ENCODE data around the gene AK5. TPM values are rescaled to one million over a fixed set of nuclear protein-coding genes. Genes with fewer than 3 reads are reported as not detected.

AK5 gene
- total RNA-seq, 3 donors from 2014 or later (not counting 1 experiment from before 2014, with no cell fraction given): 9.4 to 29.8 (median 11.4) TPM

GRCh38 chr1:77557053-77557452 lies 275.2 kb downstream of the AK5 start:
- H3K4me1 ChIP-seq (ENCODE audit: control insufficient read depth, insufficient read depth, low read length): no peaks in the 10 kb centered on the region
- H3K36me3 ChIP-seq (ENCODE audit: control insufficient read depth, insufficient read depth, low read length): peaks cover 10% of the 10 kb centered on the region
- no peak for TF ChIP-seq CTCF (IDR thresholded peaks at IDR 0.05)
- no peaks in the 10 kb centered on the region for H3K36me3 Mint-ChIP-seq
- intact Hi-C loops (cut with micrococcal nuclease): no loop called here
- no peaks in the 10 kb centered on the region for H3K27me3 ChIP-seq (ENCODE audit: control insufficient read depth, insufficient read depth, low read length)
- ATAC-seq: no peak
- H3K9me3 ChIP-seq (ENCODE audit: control insufficient read depth, insufficient read depth, low read length): no peaks in the 10 kb centered on the region
- H3K4me3 ChIP-seq (ENCODE audit: low read length): no peak overlapping the region
- no peak overlapping the region for H3K4me3 Mint-ChIP-seq
- peaks cover 5 to 13% of the 10 kb centered on the region in 2 donors for H3K4me1 Mint-ChIP-seq
- DNase-seq: no peak
- no peak overlapping the region for H3K27ac ChIP-seq (ENCODE audit: low read length)
- 95% methylated on average over 4 of the region's 4 CpGs for WGBS (ENCODE audit: insufficient coverage)
- no peaks in the 10 kb centered on the region for H3K9me3 Mint-ChIP-seq
- H3K27me3 Mint-ChIP-seq (ENCODE audit: low read depth in 2 of 2): no peaks in the 10 kb centered on the region
- H3K27ac Mint-ChIP-seq: no peak overlapping the region

GRCh38 chr1:77558591-77559164 lies 276.9 kb downstream of the AK5 start:
- no peak for DNase-seq
- WGBS (ENCODE audit: insufficient coverage): 98% methylated on average over 3 of the region's 5 CpGs
- intact Hi-C loops (cut with micrococcal nuclease): no loop called here
- Histone ChIP-seq H3K36me3 (ENCODE audit: control insufficient read depth, insufficient read depth, low read length) (peaks cover 12% of the 10 kb centered on the region), H3K4me3 (ENCODE audit: low read length) (no peak overlapping the region), H3K27ac (ENCODE audit: low read length) (no peak overlapping the region), H3K27me3 (ENCODE audit: control insufficient read depth, insufficient read depth, low read length) (no peaks in the 10 kb centered on the region), H3K4me1 (ENCODE audit: control insufficient read depth, insufficient read depth, low read length) (no peaks in the 10 kb centered on the region), H3K9me3 (ENCODE audit: control insufficient read depth, insufficient read depth, low read length) (no peaks in the 10 kb centered on the region)
- Mint-ChIP-seq H3K4me1 (peaks cover 5 to 13% of the 10 kb centered on the region in 2 donors), H3K27me3 (ENCODE audit: low read depth in 2 of 2) (no peaks in the 10 kb centered on the region), H3K9me3 (no peaks in the 10 kb centered on the region), H3K4me3 (no peak overlapping the region), H3K36me3 (no peaks in the 10 kb centered on the region), H3K27ac (no peak overlapping the region)
- TF ChIP-seq CTCF (IDR thresholded peaks at IDR 0.05): no peak
- ATAC-seq: no peak

GRCh38 chr1:77560741-77561140 lies 278.9 kb downstream of the AK5 start:
- H3K4me3 ChIP-seq (ENCODE audit: low read length): no peak overlapping the region
- no peaks in the 10 kb centered on the region for H3K4me1 ChIP-seq (ENCODE audit: control insufficient read depth, insufficient read depth, low read length)
- no peak overlapping the region for H3K27ac Mint-ChIP-seq
- TF ChIP-seq CTCF (IDR thresholded peaks at IDR 0.05): no peak
- H3K27me3 Mint-ChIP-seq (ENCODE audit: low read depth in 2 of 2): no peaks in the 10 kb centered on the region
- DNase-seq: no peak
- WGBS (ENCODE audit: insufficient coverage): 98% methylated on average over 5 of the region's 5 CpGs
- H3K36me3 ChIP-seq (ENCODE audit: control insufficient read depth, insufficient read depth, low read length): peaks cover 26% of the 10 kb centered on the region
- H3K9me3 ChIP-seq (ENCODE audit: control insufficient read depth, insufficient read depth, low read length): no peaks in the 10 kb centered on the region
- H3K27ac ChIP-seq (ENCODE audit: low read length): no peak overlapping the region
- intact Hi-C loops (cut with micrococcal nuclease): no loop called here
- no peaks in the 10 kb centered on the region for H3K27me3 ChIP-seq (ENCODE audit: control insufficient read depth, insufficient read depth, low read length)
- no peak for ATAC-seq
- H3K36me3 Mint-ChIP-seq: peaks cover 8% of the 10 kb centered on the region
- H3K4me3 Mint-ChIP-seq: no peak overlapping the region
- no peaks in the 10 kb centered on the region for H3K9me3 Mint-ChIP-seq
- peaks cover 16 to 20% of the 10 kb centered on the region in 2 donors for H3K4me1 Mint-ChIP-seq

GRCh38 chr1:77562596-77563150 lies 280.9 kb downstream of the AK5 start:
- Mint-ChIP-seq H3K4me1 (peaks cover 11 to 14% of the 10 kb centered on the region in 2 donors), H3K27ac (no peak overlapping the region), H3K9me3 (no peaks in the 10 kb centered on the region), H3K36me3 (peaks cover 23% of the 10 kb centered on the region), H3K4me3 (no peak overlapping the region), H3K27me3 (ENCODE audit: low read depth in 2 of 2) (no peaks in the 10 kb centered on the region)
- ATAC-seq (no peak), DNase-seq (no peak)
- Histone ChIP-seq H3K9me3 (ENCODE audit: control insufficient read depth, insufficient read depth, low read length) (no peaks in the 10 kb centered on the region), H3K4me1 (ENCODE audit: control insufficient read depth, insufficient read depth, low read length) (no peaks in the 10 kb centered on the region), H3K36me3 (ENCODE audit: control insufficient read depth, insufficient read depth, low read length) (peaks cover 46% of the 10 kb centered on the region), H3K4me3 (ENCODE audit: low read length) (no peak overlapping the region), H3K27me3 (ENCODE audit: control insufficient read depth, insufficient read depth, low read length) (no peaks in the 10 kb centered on the region), H3K27ac (ENCODE audit: low read length) (no peak overlapping the region)
- intact Hi-C loops (cut with micrococcal nuclease): no loop called here
- 87% methylated on average over 1 of the region's 3 CpGs for whole genome bisulfite sequencing (ENCODE audit: insufficient coverage)
- no peak for TF ChIP-seq CTCF (IDR thresholded peaks at IDR 0.05)
